Neural cell (in vitro differentiated cells): ENCODE measurements around the gene SPTB. TPM values are rescaled to one million over a fixed set of nuclear protein-coding genes. Genes with fewer than 3 reads are reported as not detected.

Source experiments
- H2AFZ ChIP-seq: fragments of 200-600, 300-800 bp; sonication (generic), shearing (Covaris generic); 2 replicates; pipeline ENCODE4 v1.6.0; 2014; ENCODE audit warnings: low read depth, mild to moderate bottlenecking, antibody characterized with exemption, low read length, moderate library complexity
- H3F3A ChIP-seq: fragments of 200-600 bp; shearing (Covaris generic); 2 replicates; pipeline ENCODE4 v1.6.1; 2016; ENCODE audit warnings: mild to moderate bottlenecking, moderate library complexity, mixed read lengths, antibody characterized with exemption, low read length; ENCODE audit not compliant: insufficient read depth, poor library complexity, severe bottlenecking
- H3K27ac ChIP-seq: fragments of 200-600, 300-800 bp; sonication (generic), shearing (Covaris generic); 2 replicates; pipeline ENCODE4 v1.5.1; 2014; ENCODE audit warnings: mild to moderate bottlenecking, low read length, moderate library complexity
- H3K27me3 ChIP-seq: fragments of 300-800, 200-600 bp; sonication (generic), shearing (Covaris generic); 2 replicates; pipeline ENCODE4 v1.6.0; 2014; ENCODE audit warnings: mild to moderate bottlenecking, low read depth, low read length, moderate library complexity; ENCODE audit not compliant: insufficient read depth
- H3K36me3 ChIP-seq: fragments of 300-800, 200-600 bp; sonication (generic), shearing (Covaris generic); 2 replicates; pipeline ENCODE4 v1.5.1; 2014; ENCODE audit warnings: mild to moderate bottlenecking, antibody characterized with exemption, low read length, moderate library complexity; ENCODE audit not compliant: insufficient read depth
- H3K4me2 ChIP-seq: fragments of 300-800, 200-600 bp; sonication (generic), shearing (Covaris generic); 2 replicates; pipeline ENCODE4 v1.6.0; 2014; ENCODE audit warnings: mild to moderate bottlenecking, low read length
- H3K4me3 ChIP-seq: fragments of 300-800, 200-600 bp; sonication (generic), shearing (Covaris generic); 2 replicates; pipeline ENCODE4 v1.5.1; 2014; ENCODE audit warnings: mild to moderate bottlenecking, low read length, moderate library complexity
- H3K79me2 ChIP-seq: fragments of 200-600 bp; shearing (Covaris generic); replicated peaks from 2 replicates; pipeline ENCODE4 v1.6.0; 2014; ENCODE audit warnings: mild to moderate bottlenecking, low read length, moderate library complexity; ENCODE audit not compliant: insufficient read depth
- H3K9ac ChIP-seq: fragments of 300-800, 200-600 bp; sonication (generic), shearing (Covaris generic); 2 replicates; pipeline ENCODE4 v1.6.1; 2016; ENCODE audit warnings: mild to moderate bottlenecking, low read length, mixed read lengths
- H3K9me2 ChIP-seq: fragments of 200-600 bp; shearing (Covaris generic); 2 replicates; pipeline ENCODE4 v1.6.1; 2016; ENCODE audit warnings: mild to moderate bottlenecking, low read length, mixed read lengths; ENCODE audit not compliant: insufficient read depth
- H3K9me3 ChIP-seq: fragments of 200-600, 300-800 bp; sonication (generic), shearing (Covaris generic); 2 replicates; pipeline ENCODE4 v1.6.1; 2016; ENCODE audit warnings: mild to moderate bottlenecking, mixed run types, low read length, moderate library complexity, mixed read lengths
- H4K20me1 ChIP-seq: fragments of 200-600 bp; shearing (Covaris generic); 2 replicates; pipeline ENCODE4 v1.6.1; 2016; ENCODE audit warnings: mild to moderate bottlenecking, mixed run types; ENCODE audit not compliant: insufficient read depth
- CTCF ChIP-seq: fragments of 450-650 bp; IDR thresholded peaks from 2 replicates; pipeline ENCODE4 v1.5.1; 2014; ENCODE audit warnings: antibody characterized with exemption, mild to moderate bottlenecking, moderate library complexity; ENCODE audit not compliant: poor library complexity, severe bottlenecking
- EP300 ChIP-seq: fragments of 450-650 bp; conservative IDR thresholded peaks from 2 replicates; pipeline ENCODE4 v1.6.1; 2014; ENCODE audit warnings: antibody characterized with exemption, mild to moderate bottlenecking, moderate library complexity; ENCODE audit not compliant: poor library complexity, severe bottlenecking
- EZH2 ChIP-seq: fragments of 200-600, 300-800 bp; shearing (Covaris generic), sonication (generic); IDR thresholded peaks from 2 replicates; pipeline ENCODE4 v1.6.1; 2014; ENCODE audit warnings: antibody characterized with exemption, low read length, borderline replicate concordance, mild to moderate bottlenecking; ENCODE audit not compliant: insufficient read depth, poor library complexity, severe bottlenecking
- MXI1 ChIP-seq: fragments of 450-650 bp; conservative IDR thresholded peaks from 2 replicates; pipeline ENCODE4 v1.6.1; 2014; ENCODE audit warnings: antibody characterized with exemption, mild to moderate bottlenecking; ENCODE audit not compliant: poor library complexity, severe bottlenecking
- POLR2AphosphoS5 ChIP-seq: IDR thresholded peaks from 2 replicates; pipeline ENCODE4 v1.6.1; 2012
- RAD21 ChIP-seq: fragments of 450-650 bp; conservative IDR thresholded peaks from 2 replicates; pipeline ENCODE4 v1.6.1; 2014; ENCODE audit warnings: antibody characterized with exemption, mild to moderate bottlenecking, moderate library complexity
- REST ChIP-seq: IDR thresholded peaks from 2 replicates; pipeline ENCODE4 v1.6.1; 2012; ENCODE audit warnings: borderline replicate concordance
- SMC3 ChIP-seq: fragments of 450-650 bp; conservative IDR thresholded peaks from 2 replicates; pipeline ENCODE4 v1.6.1; 2014; ENCODE audit warnings: antibody characterized with exemption, mild to moderate bottlenecking, moderate library complexity; ENCODE audit not compliant: poor library complexity
- TAF1 ChIP-seq: IDR thresholded peaks from 2 replicates; pipeline ENCODE4 v1.6.1; 2012; ENCODE audit warnings: low read depth
- polyA plus RNA-seq: library from polyadenylated mRNA; depleted of rRNA; stranded (reverse); fragments of >200 nt; gene quantifications from 2 replicates; pipeline ENCODE4 v1.2.3, GENCODE V29; 2014

The SPTB gene
- polyA plus RNA-seq, 1 donor from 2014 or later, result 1.9 TPM

- TF ChIP-seq RAD21, result no peak
- no peak for TF ChIP-seq REST
- TF ChIP-seq TAF1, result no peak
- TF ChIP-seq MXI1, result no peak
- no peak for TF ChIP-seq EP300
- no peak for TF ChIP-seq SMC3
- TF ChIP-seq POLR2AphosphoS5, result no peak
- no peak for TF ChIP-seq CTCF
- TF ChIP-seq EZH2, result no peak
- Histone ChIP-seq H3K27ac (no peak overlapping the region), H3K9me3 (no peaks in the 10 kb centered on the region), H3K9ac (no peak overlapping the region), H3K4me3 (no peak overlapping the region), H3K27me3 (no peaks in the 10 kb centered on the region), H3K36me3 (no peaks in the 10 kb centered on the region), H3K4me2 (no peak overlapping the region), H3K79me2 (no peaks in the 10 kb centered on the region), H3K9me2 (no peaks in the 10 kb centered on the region), H2AFZ (no peak overlapping the region), H4K20me1 (no peaks in the 10 kb centered on the region), H3F3A (no peaks in the 10 kb centered on the region)
Observed at GRCh38 chr14:64766430-64767151, 113.1 kb downstream of the SPTB start.

- H3K79me2 ChIP-seq, result no peaks in the 10 kb centered on the region
- TF ChIP-seq EZH2 (no peak), TAF1 (no peak), CTCF (no peak), EP300 (no peak), MXI1 (no peak), POLR2AphosphoS5 (no peak), RAD21 (no peak), REST (no peak), SMC3 (no peak)
- no peak overlapping the region for H3K9ac ChIP-seq
- no peak overlapping the region for H3K4me2 ChIP-seq
- no peaks in the 10 kb centered on the region for H4K20me1 ChIP-seq
- no peaks in the 10 kb centered on the region for H3K27me3 ChIP-seq
- no peaks in the 10 kb centered on the region for H3K9me3 ChIP-seq
- H3K36me3 ChIP-seq, result no peaks in the 10 kb centered on the region
- H3K4me3 ChIP-seq, result no peak overlapping the region
- H3F3A ChIP-seq, result no peaks in the 10 kb centered on the region
- no peak overlapping the region for H3K27ac ChIP-seq
- no peaks in the 10 kb centered on the region for H3K9me2 ChIP-seq
- no peak overlapping the region for H2AFZ ChIP-seq
Observed at GRCh38 chr14:64765740-64766302, 113.9 kb downstream of the SPTB start.
